NCI-H128 (cell line): ENCODE measurements around the gene ORM1.

ENCODE experiments used
- DNase-seq: peaks from one replicate; lab custom pipeline; 2025; ENCODE audit not compliant: unreplicated experiment; lab: John Stamatoyannopoulos, UW

ORM1 gene

DNA sequence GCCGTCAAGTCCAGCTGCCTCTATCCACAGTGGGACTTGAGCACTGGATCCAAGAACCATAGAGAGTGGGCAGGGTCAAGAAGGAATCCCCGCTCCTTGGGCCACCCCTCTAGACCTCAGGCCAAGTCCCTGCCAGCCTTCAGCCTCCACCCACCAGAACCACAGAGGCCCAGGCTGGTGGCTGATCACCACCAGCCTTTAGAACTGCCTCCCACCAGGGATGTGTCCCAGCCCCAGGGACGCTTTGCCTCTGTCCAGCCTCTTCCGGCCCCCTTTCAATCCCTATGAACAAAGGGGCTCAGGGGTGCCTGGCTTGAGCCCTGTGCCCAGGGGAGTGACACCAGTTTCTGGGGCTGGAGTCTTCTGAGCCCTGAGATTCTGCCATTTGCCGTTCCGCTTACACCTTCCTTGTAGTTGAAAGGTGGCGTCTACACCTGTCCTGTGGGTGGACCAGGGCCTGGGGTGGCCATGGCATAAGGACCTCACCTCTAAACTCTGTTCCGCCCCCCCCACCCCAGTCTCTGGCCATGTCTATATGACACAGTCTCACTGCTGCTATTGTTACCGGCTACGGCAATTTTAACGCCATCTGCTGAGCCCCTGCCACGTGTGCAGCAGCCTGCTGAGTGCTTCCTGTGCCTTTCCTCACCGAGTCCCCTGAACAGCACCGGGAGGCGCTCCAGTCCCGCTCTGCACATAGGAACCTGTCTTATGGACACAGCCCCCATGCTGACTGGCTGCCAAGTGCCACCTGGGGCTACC, 35.7 kb upstream of the ORM1 start:
- DNase-seq: no peak

DNA sequence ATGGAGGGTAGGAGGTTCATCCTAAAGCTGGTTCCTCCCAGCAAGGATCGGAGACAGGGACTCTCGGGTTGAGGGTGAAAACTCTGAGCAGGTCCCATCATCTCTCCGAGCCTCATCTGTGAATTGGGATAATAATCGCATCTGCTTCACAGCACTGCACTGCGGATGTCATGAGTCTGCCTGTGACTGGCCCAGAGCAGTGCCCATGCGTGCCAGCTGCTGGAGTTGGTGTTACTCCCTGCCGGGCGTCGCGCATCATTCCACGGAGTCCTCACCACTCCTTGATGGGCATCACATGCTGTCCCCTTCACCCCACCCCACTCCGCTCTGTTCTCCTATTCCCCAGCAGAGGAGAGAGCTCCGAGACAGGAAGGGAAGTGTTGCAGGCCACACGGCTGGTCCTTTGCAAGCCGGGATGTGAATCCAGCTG, 35.1 kb upstream of the ORM1 start:
- no peak for DNase-seq

DNA sequence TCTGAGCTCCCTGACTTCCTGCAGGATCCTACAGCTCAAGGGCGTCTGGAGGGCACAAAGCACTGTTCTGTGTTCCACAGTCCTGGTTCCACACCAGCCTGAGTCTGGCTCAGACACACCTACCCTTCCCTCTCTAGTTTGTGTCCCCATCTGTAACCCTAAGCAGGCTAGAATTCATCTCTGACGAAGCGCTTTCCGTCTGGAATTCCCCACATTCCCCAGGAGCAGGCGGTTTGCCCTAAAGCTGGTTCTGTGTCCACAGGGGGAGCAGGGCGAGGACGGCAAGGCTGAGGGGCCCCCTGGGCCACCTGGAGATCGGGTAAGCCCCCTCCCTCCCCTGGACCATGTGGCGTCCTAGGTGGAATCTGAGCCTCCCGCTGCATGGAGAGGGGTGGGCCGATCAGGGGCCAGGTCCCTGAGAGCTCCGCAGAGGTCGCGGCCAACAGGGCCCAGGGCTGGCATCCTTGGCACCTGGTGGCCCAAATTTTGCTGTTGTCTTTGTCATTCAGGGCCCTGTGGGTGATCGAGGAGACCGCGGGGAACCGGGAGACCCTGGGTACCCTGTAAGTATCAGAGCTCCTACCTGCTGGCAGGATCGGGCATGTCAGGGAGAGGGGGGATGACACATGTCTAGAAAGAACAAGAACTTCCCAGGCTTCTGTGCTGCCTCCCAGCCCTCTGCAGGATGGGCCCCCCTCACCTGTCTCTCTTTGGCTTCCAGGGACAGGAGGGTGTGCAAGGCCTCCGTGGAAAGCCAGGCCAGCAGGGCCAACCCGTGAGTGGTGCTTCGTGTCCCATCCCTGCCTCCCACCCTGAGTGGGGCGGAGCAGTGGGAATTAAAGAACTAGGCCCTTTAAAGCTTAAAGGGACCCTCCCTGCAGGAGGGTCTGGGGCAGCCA, 34.5 kb upstream of the ORM1 start:
- DNase-seq: no peak

DNA sequence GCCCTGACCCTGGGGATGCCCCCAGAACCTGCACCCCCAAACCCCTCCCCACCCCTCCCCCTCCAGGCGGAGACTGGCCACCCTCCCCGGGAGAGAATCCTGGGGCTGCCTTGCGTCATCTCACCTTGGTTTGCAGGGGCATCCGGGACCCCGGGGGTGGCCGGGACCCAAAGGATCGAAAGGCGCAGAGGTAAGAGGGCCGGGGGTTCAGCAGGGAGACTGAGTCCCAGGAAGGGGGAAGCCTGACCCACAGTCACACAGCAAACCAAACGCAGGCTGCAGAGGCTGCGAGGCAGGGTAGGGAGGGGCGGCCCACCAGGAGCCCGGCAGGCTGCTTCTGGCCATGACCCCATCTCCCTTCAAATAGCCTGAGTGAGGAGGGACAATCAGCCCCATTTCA, 33.8 kb upstream of the ORM1 start:
- no peak for DNase-seq

DNA sequence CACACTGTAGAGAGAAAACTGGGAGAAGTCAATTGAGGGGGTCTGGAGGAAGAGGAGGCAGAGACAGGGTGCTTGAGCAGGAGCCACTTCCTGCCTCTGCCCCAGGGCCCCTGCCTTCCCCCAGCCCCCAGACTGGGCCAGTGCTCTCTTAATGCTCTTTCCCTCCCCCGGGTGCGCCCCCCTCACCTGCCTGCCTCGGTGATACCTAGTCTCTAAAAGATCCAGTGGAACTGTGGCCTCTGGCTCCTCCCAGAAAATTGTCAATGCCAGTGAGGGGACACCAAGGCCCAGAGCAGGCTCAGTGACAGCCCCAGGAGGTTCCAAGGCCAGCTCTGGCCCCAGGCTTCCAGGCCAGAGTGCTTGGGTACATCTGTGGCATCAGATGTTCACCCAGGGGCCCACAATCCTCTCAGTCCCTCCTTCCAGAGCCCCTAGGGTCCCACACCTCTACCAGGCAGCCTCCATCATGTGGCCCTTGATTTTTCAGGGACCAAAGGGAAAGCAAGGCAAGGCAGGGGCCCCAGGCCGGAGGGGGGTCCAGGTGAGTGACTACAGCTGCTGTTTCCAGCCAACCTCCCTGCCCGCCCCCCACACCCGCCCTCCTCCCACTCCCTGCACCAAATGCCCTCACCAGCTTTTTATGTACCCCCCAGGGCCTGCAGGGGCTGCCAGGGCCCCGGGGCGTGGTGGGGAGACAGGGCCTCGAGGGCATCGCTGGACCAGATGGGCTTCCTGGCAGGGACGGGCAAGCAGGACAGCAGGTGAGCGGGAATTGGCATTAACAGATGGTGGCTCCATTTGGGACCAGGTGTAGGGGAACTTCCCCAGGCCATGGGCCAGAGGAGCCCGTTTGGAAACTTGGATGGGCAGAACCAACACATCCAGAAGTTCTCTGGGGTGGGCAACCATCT, 33.1 kb upstream of the ORM1 start:
- no peak for DNase-seq

DNA sequence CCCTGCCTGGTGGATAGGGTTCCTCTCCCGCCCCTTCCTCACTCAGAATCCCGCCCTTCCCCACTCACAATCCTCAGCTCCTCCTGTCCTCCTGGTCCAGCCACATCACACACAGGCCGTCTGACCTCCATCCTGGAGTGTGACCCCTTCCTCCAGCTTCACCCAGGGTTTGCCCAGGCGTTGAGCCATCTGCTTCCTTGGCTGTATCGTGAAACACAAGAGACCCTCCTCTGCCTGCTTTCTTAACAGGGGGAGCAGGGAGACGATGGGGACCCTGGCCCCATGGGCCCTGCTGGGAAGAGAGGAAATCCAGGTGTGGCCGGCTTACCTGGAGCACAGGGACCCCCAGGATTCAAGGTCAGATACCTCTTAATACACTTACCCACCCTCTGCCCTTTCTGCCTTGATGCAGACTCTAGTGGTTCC, 32.3 kb upstream of the ORM1 start:
- DNase-seq: no peak

DNA sequence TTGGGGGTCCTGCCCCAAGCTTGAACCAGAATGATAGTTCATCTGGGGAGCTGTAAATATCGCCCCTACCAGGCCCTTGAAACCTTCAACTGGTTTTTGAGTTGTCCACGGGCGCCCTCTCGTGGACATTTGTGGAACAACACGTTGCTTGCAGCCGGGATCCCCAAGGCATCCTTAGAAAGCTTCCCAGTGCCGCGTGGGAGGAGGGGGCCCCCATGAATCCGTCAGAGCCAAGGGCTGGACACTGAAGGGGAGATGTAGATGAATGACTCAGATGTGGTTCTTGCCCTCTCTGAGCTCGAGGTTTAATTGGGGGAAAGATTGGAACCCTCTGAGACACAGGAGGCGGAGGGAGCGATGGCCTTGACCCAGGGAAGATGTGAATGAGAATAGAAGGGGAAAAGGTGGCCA, 31.8 kb upstream of the ORM1 start:
- peak; percentile 58 for DNase-seq

DNA sequence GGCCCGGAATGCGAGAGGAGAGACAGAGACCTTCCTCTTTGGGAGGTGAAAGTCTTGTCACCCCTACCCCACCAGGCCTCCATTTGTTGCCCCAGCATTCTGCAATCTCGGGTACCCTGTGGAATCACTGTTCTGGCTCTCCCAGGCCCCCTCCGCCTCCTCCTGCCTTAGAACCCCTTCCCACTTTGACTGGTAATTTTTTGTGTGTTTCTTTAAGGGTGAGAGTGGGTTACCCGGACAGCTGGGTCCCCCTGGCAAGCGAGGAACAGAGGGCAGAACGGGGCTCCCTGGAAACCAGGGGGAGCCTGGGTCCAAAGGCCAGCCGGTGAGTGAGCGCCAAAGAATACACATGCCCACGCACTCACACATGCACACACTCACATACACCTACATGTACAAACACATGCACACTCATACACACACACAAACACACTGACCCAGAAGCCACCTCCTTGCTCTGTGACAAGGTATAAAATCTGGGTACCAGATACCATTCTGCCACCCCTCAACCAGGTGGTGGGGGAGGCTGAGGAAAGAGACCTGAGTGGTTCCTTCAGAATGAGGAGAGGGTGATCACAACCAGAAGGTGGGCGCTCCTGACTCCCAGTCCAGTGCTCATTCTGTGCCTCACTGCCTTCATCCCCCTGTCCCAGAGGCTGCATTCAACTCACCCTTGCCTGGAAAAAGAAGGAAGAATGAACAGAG, 30.9 kb upstream of the ORM1 start:
- no peak for DNase-seq

DNA sequence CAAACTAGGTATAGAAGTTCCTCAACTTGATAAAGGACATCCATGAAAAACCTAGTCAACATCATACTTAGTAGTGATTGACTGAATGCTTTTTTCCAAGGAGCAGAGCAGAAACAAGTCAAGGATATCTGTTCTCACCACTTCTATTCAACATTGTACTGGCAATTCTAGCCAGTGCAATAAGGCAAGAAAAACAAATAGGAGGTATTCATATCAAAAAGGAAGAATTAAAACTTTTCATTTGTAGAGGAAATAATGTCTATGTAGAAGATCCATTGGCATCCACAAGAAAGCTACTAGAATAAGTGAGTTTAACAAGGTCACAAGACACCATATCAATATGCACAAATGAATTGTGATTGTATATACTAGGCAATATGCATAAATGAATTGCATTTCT, 28.2 kb upstream of the ORM1 start:
- no peak for DNase-seq

DNA sequence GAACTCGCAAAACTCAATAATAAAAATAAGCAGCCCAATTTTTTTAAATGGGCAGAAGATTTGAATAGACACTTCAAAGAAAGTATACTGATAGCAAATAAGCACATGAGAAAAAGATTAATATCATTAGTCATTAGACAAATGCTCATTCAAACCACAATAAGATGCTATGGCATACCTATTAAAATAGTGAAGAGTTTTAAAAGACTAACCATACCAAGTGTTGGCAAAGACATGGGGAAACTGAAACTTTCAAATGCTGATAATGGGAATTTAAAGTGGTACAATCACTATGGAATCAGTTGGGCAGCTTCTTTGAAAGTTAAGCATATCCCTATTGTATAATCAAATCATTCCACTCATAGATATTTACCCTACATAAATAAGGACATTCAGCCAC, 26.6 kb upstream of the ORM1 start:
- no peak for DNase-seq

DNA sequence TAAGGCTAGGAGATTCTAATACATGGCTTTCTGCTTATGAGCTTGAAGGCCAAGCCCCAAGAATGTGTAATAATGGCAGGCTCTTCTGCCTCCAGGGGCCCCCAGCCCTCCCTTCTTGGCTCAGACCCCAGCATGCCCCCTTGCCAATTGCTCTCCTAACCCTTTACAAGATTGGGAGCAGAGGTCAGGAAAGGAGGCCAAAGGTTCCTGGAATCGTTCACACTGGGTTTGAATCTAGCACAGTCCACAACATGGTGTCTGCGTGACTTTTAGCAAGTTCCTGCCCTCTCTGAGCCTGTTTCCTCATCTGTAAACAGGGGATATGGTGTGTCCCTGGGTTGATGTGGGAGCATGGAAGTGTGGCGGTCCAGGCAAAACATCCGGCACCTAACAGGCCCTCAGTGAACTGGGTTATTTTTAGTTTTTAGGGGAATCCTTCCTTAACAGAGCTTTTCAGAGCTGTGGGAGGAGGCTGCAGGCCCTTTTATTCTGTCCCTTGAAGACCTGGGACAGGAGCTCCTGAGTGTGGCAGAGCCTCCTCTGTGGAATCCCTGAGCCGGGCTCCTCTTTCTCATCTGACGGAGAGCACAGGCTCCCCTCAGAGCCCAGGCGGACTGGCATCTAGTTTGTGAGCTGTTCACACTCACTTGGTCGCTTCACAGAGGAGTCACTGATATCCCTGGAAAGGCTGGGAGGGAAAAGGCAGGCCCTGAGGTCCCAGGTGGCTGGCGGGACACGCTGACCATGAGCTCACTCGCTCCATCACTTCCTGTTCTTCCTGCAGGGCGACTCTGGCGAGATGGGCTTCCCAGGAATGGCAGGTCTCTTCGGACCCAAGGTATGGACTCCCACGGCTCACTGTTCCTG, 23.4 kb upstream of the ORM1 start:
- no peak for DNase-seq

DNA sequence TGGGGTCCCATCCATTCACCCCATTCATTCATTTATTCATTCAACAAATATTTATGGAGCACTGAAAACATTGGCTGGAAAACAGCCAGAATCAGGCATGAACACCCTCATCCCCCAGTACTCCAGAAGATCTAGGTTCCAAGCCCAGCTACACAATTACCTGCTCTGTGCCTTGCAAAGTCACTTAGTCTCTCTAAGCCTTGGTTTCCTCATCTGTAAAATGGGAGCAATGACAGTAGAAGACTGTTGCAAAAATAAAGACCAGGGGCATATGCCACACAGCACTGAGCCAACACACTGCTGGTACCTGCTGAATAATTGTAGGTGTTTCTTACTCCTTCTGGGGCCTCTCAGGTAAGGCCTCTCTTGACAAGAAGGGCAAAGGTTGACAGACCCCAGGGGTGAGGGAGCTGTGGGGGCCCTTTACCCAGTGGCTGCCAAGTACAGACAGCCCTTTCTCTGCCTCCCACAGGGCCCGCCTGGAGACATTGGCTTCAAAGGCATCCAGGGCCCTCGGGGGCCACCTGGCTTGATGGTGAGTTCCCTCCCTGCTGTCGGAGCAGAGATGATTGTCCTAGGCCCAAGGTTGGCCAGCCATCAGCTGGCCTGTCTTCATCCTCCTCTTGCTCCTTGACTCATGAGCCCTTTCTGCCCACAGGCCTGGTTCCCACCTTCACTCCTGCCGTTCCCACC, 22.6 kb upstream of the ORM1 start:
- DNase-seq: no peak

DNA sequence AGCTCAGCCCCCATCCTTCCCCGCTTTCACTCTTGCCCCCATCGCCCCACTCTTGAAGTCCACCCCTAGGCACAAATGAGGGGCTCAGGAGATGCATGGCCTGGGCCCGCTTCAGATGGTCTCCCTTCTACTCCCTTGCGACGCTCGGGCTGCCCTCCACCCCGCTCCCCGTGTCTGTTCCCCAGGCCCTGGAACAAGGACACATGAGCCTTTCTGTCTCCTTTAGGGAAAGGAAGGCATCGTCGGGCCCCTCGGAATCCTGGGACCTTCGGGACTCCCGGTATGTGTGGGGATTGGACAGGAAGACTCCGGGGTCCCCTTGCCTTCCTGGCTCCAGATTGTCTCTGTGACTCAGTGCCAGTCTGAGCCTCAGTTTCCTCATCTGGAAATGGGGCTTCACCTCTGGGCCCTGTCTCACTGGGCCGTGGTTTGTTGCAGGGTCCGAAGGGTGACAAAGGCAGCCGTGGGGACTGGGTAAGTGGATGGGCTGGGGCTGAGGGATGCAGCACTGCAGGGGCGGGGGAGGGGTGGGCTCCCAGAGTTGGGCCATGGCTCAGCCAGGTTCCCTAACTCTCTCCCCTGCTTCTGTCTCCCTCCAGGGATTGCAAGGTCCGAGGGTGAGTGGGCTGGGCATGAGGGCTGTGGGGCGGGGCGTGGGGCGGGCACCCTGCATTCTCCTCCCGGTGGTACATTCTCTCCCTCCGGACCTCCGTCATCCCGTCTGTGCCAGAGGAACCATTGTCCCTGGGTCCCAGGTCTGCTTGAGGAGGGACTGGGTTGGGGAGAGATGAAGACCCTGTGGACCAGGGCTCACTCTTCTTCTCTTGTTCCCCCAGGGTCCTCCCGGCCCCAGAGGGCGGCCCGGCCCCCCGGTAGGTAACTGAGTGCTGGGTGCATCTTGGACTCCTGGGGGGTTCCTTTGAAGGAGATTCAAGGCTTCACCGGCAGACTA, 21.8 kb upstream of the ORM1 start:
- no peak for DNase-seq

DNA sequence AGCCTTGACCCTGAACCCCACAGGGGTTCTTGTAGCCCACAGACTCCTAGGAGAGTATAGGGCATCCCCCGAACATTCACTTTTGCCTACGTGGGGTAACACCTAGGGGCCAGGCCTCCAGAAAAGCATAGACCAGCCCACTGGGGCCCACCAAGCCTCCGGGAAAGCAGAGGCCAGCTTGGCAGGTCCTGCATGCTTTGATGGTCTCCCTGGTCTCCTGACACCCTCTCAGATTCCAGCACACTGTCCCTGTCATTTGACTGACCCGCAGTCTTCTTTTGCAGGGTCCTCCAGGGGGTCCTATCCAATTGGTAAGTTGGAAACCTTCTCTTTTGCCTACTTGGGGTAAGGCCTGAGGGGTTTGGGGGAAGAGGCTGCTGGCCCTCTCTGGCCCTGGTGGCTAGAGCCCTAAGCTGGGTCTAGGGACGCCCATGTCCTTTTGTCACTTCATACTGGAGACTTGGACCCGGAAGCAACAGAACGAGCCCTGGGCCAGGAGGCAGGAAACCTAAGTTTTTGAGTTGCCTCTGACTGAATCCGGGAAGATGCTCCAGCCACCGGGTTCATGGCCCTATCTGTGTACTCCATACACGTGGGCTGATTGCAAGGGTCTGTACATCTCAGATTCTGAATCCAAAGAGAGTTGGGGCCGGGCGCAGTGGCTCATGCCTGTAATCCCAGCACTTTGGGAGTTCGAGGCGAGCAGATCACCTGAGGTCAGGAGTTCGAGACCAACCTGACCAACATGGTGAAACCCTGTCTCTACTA, 20.9 kb upstream of the ORM1 start:
- no peak for DNase-seq

DNA sequence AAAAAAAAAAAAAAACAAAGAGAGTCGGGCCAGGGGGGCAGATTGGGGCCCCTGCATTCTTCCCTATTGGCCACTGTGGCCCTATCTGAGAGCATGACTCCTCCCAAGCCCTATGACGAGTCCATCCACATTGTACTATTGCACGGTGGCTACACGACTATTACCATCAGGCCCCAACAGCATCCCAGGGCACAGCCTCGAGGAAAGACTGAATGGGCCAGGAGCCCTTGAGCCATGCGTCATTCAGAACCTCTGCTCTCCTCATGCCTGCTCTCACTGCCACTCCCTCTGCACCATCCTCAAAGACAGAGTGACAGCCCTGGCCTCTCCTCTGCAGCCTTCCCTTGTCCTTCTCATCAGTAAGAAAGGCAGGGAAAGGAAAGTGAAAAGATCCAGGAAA, 20.2 kb upstream of the ORM1 start:
- DNase-seq: no peak

DNA sequence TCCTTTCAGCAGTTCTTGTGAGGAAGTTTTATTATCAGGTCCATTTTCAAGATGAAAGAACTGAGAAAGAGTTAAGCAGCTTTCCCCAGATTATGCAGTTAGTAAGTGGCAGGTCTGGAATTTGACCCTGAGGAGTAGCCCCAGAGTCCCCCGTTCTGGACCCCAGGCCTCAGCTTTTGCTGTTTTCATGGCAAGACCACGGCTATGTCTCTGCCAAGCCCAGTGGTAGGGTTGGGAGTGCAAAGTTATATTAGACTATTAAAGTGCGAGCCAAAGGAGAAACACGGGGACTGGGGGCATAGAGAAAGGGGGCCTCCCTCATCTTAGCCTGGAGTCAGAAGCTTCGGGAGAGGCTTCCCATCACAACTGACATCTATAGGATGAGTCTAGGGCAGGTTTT, 19.3 kb upstream of the ORM1 start:
- DNase-seq: no peak

DNA sequence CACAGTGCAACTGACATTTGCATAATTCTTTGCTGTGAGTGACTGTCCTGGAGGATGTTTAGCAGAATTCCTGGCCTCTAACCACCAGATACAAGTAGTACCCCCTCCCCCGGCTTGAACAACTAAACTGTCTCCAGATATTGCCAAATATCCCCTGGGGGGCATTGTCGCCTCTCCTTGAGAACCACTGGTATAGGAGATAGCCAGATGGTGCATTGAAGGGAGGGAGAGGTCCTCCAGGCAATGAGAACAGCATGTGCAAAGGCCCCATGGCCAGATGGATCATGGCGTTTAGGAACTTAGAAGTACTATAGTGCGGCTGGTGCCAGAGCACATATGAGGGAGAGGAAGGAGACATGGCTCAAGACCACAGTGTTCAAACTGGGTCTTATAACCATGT, 18.9 kb upstream of the ORM1 start:
- no peak for DNase-seq
